RPMI8226 (cell line): ENCODE data around the gene MUCL3.
"Not testable (repeated sequence)": the region's sequence is repeated elsewhere in the genome, so short reads cannot be mapped to it uniquely, and the experiment has no call there.

Experiments used
- DNase-seq: peaks from one replicate; pipeline ENCODE4 v3.0.0-alpha.2; 2015

The MUCL3 gene

GRCh38 chr6:30942338-30943060, 1.7 kb downstream of the MUCL3 start:
- DNase-seq, result peak; percentile 62

- DNase-seq, result no peak
Observed at GRCh38 chr6:30944051-30944450, 3.3 kb downstream of the MUCL3 start.

- DNase-seq, result no peak
Observed at GRCh38 chr6:30945281-30945680, 4.5 kb downstream of the MUCL3 start.

- DNase-seq, result peak; percentile 32
Observed at GRCh38 chr6:30947231-30947630, 6.5 kb downstream of the MUCL3 start.

DNA sequence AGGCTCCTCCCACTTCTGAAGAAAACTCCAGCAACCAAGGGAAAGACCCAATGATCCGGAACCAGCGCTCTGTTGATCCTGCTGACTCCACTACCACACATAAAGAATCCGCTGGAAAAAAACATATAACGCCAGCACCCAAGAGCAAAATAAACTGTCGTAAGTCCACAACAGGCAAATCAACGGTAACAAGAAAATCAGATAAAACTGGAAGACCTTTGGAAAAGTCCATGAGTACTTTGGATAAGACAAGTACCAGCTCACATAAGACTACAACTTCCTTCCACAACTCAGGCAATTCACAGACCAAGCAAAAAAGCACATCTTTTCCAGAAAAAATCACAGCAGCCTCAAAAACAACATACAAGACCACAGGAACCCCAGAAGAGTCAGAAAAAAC, 8.0 kb downstream of the MUCL3 start:
- no peak for DNase-seq

DNA sequence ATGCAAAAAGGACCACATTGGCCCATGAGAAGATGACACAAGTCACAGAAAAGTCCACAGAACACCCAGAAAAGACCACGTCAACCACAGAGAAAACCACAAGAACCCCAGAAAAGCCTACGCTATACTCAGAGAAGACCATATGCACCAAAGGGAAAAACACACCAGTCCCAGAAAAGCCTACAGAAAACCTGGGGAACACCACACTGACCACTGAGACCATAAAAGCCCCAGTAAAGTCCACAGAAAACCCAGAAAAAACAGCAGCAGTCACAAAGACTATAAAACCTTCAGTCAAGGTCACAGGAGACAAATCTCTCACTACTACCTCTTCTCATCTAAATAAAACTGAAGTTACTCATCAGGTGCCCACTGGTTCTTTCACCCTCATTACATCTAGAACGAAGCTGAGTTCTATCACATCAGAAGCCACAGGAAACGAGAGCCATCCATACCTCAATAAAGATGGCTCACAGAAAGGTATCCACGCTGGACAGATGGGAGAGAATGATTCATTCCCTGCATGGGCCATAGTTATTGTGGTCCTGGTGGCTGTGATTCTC, 11.2 kb downstream of the MUCL3 start:
- no peak for DNase-seq

- no peak for DNase-seq
Observed at GRCh38 chr6:30954631-30955366, 14.0 kb downstream of the MUCL3 start.

DNA sequence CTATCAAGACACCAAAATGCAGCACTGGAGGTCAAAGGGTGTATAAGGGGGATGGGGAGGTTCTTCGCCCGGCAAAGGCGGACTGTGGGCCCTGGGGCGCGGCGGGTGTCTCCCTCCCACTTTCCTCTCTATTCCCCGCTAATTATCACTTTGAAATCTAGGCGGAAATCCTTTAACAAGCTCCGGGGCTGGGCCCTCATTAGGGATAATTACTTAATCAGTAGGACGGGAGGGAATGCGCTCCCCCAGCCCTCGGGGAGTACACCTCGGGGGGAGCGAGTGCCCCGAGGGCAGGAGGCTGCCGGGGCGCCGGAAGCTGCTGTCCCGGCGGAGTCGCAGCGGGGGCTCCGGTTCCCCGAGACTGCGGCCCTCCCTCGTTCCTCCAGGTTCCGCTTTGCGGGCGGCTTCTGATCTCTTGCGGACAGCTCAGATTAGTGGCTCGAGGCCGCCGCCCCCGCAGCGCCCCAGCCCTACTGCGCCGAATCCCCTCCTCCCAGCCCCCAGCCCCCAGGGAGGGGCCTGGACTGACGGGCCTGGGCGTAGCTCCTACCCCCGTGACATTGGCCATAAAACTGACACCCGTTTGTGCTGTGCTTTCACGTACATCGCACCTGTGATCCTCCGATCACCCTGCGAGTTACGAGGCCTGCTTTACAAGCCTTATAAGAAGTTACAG, 14.7 kb downstream of the MUCL3 start:
- DNase-seq, result peak; percentile 64

DNA sequence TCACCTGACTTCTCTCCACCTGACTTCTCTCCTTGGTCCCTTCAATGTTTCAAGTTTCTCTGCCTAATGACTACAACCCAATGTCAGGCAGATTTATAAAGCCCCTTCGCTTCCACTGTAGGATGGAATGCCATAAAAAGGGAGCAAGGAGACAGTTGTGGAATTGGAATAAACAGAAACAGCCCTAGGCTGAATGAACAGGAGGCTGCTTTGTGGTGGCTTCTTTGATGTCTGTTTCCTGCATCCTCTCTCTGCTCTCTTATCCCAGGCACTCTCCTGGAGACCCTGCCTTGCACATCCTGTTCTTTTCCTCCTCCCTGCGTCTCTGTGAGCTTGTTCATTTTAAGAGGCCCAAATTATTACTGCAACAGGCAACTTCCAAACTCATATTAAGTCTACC, 16.9 kb downstream of the MUCL3 start:
- no peak for DNase-seq

DNA sequence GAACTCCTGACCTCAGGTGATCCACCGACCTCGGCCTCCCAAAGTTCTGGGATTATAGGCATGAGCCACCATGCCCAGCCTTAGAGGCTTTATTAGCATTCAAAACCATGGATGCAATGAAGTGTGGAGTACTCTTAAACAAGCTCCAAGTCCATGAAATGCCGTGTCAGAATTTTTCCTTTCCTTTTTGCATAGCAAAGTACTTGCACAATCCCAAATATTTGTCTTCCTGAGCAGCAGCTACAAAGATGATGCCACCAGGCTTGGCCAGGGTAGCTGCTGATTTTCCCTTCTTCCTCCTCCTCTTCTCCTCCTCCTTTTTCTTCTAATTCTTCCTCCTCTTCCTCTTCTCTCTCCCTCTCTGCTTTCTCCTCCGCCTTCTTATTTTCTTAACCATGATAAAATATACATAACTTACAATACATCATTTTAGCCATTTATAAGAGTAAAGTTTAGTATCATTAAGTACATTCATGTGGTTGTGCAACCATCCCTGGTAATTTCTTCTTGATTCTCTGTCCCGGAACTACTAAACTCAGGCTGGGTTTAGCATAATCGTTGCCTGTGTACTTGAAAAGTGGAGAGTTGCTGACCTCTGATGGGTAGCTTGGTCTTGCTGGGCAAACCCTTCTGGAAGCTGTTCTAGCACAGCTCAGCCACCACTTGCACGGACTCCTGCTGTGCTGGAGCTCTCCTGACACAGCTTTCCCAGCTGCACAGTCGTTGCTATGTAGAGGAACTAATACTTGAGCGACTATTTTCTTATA, 20.3 kb downstream of the MUCL3 start:
- DNase-seq, result no peak

DNA sequence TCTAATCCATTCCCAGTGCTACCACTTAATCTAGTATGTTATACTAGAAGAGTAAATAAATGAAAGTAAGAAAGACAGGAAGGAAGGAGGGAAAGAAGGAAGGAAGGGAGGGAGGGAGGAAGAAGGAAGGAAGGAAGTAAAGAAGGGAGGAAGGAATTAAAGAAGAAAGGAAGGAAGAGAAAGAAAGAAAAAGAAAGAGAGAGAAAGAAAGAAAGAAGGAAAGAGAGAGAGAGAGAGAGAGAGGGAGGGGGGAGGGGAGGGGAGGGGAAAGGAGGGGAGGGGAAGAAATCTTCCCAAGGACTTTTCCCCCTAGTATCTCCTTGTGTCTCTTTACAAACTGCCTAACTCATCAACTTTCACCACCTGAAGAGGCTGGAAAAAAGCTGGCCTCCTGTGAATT, 21.9 kb downstream of the MUCL3 start:
- no peak for DNase-seq

DNA sequence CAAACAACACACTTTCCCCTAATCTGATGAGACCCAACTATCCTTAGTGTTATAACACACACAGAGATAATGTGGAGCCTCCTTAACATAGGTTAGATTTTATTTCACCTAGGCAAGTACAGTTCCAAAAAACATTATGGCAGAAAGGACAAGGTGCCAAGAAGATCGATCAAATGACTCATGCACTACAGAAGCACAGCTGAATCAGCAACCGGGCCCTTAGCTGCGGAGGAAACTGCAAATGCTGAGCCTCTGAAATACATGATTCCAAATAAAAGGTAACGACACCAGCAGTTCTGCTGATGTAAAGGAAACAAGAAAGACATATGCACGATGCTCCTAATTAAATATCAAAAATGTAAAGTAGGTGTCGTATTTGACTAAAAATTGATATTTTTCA, 22.9 kb downstream of the MUCL3 start:
- DNase-seq, result peak; percentile 87

DNA sequence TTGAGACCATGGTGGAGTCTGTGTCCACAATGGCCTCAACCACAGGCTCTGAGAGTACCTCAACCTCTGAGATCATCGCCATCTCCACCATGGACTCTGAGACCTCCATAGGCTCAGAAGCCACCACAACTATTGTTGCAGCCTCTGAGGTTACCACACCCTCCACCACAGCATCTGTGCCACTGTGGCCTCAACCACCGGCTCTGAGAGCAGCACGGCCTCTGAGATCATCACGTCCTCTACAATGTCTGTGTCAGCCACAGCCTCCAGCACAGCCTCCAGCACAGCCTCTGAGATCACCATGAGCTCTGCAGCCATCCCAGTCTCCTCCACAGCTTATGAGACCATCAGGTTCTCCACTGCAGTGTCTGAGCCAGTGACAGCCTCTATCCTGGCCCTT, 23.3 kb downstream of the MUCL3 start:
- DNase-seq, result peak; percentile 56

DNA sequence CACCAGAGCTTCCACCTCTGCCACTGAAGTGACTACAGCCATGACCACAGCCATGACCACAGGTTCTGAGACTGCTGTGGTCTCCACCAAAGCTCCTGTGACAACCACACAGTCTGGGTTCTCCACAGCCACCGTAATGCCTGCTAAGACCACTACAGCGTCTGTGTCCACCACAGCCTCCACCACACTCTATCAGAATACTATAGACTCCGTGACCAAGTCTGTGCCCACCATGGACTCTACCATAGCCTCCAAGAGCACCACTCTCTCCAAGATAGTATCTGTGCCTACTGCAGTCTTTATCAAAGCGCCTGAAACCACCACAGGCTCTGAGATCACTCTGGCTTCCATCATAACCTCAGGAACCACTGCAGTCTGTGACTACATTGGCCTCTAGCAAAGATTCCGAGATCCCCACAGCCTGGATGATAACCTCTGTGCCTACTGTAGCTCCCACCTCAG, 24.4 kb downstream of the MUCL3 start:
- DNase-seq, result no peak

DNA sequence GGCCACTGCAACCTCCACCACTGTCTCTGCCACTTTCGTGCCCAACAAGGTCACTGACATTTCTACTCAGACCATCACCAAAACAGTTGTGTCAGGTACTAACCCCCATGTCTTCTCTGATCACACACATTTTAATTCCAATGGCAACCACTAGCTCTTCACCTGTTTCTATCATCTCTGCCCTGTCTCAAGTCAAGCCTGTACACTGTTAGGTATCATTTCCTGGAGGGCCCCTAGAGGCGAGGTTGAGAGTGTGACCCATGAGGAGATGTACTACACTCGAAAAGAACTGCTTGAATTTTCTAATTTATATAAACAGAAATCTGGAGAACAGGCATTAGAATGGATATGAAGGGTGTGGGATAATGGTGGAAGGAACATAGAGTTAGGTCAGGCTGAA, 25.4 kb downstream of the MUCL3 start:
- DNase-seq, result no peak

DNA sequence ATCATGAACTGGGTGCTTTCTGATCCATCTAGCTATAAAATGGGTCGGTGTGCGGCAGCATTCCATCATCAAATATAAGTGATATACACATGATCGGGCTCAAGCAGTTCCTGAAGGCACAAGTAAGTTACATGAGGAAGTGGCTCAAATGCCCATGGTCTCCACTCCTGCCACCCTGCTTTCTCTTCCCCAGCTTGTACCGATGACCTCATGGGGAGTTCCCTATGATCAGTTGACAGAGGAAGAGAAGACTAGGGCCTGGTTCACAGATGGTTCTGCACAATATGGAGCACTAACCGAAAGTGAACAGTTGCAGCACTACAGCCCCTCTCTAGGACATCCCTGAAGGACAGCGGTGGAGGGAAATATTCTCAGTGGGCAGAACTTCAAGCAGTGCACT, 28.4 kb downstream of the MUCL3 start:
- not testable (repeated sequence) for DNase-seq

DNA sequence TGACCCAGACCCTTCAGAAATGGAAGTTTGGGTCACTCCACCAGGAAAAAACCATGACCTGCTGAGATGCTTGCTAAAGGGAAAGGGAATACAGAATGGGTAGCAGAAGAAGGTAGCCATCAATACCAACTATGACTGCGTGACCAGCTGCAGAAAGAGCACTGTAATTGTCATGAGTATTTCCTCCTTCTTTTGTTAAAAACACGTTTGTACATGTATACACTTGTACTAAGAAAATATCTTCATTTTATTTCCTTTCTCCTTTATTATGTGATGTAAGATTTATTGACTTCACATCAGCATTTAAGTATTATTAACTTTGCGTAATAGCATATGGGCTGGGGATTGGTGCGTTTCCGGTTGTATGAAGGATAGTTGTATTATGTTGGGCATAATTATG, 30.2 kb downstream of the MUCL3 start:
- no peak for DNase-seq

- DNase-seq, result no peak
Observed at GRCh38 chr6:30972816-30973215, 32.0 kb downstream of the MUCL3 start.

DNA sequence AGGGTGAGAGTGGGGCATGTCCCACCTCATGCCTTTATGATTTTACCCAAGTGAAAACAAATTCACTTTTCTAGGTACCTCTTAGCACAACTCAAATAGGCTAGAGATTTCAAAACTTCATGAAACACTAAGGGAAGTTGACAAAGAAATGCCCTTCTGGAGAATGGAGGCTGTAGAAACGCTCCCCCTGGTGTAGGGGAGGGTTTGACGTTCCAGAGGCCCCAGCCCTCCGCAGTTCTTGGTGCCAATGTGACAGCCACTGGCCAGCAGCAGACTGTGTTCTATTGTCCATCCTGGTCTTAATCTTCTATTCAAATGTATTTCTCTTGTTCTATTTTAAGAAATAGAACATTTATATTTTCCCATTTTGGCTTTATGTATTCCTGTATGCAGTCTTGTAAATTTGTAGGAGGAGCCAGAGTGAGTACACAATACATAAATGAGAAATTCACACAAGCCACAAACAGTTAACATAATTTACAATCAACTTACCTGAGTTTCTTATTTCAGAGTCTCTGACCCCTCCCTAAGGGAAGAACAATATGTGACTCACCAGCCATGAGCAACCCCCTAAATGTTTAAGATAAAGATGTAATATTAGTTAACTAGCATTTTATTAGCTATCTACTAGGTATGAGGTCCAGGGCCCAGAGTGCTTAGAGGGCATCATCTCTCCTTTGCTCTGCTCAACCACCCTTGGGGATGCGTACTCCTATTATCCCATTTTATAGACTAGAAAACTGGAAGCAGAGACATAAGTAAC, 33.9 kb downstream of the MUCL3 start:
- no peak for DNase-seq

DNA sequence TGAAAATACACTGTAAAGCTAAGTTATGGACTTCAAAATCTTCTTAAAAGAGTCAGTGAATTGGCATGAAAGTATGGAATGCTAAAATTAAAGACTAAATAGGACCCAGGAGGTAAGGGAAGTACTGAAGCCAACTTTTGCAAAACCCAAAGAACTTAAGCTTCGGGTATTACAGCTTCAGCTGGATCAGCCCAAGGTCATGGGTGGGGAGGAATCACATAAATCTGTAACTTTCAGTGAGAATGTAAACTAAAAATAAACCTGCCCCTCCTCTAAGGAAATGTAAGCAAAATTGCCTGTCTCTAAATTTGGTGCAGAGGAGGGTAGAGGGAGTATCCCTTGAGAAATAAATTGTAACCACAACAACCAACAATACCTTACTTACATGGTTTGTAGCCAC, 38.4 kb downstream of the MUCL3 start:
- DNase-seq, result peak; percentile 48

- no peak for DNase-seq
Observed at GRCh38 chr6:30979690-30980089, 38.9 kb downstream of the MUCL3 start.
